K562 (cell line): ENCODE data around the gene NEMP2. TPM values are rescaled to one million over a fixed set of nuclear protein-coding genes. Genes with fewer than 3 reads are reported as not detected.

Experiments used
- ARID3B ChIP-seq: fragments of 250-450 bp; sonication (Bioruptor Pico); IDR thresholded peaks from 2 replicates; pipeline ENCODE4 v1.4.0; 2020; ENCODE audit warnings: borderline replicate concordance
- BACH1 ChIP-seq: fragments of 200-800 bp; sonication (Bioruptor generic); IDR thresholded peaks from 2 replicates; pipeline ENCODE4 v1.6.1; 2016; ENCODE audit warnings: missing genetic modification characterization, missing compliant biosample characterization
- BCOR ChIP-seq: fragments of 450-650 bp; IDR thresholded peaks from 2 replicates; pipeline ENCODE4 v1.6.1; 2016
- C11orf30 ChIP-seq: fragments of 450-650 bp; IDR thresholded peaks from 2 replicates; pipeline ENCODE4 v1.6.1; 2016; ENCODE audit warnings: low read depth, mild to moderate bottlenecking
- CBFA2T2 ChIP-seq: fragments of 450-650 bp; conservative IDR thresholded peaks from 2 replicates; pipeline ENCODE4 v1.6.1; 2017; ENCODE audit warnings: mild to moderate bottlenecking
- CREB1 ChIP-seq, 2 experiments: sonication (generic) in 1 of 2; formaldehyde crosslinking in 1 of 2; IDR thresholded peaks; 2 replicates each; pipeline versions ENCODE4 v1.6.1 to v1.8.0; 2012 to 2022; ENCODE audit warnings: inconsistent platforms in 1 of 2, mild to moderate bottlenecking in 1 of 2, missing genetic modification reagents in 1 of 2, moderate library complexity in 1 of 2
- CREM ChIP-seq: IDR thresholded peaks from 2 replicates; pipeline ENCODE4 v1.6.1; 2014; ENCODE audit warnings: antibody characterized with exemption, low read depth
- CUX1 ChIP-seq: fragments of 200-800 bp; sonication (Bioruptor generic); IDR thresholded peaks from 2 replicates; pipeline ENCODE4 v1.6.1; 2016; ENCODE audit warnings: missing genetic modification characterization, missing compliant biosample characterization
- FOS ChIP-seq: IDR thresholded peaks from 3 replicates; pipeline ENCODE4 v1.6.1; 2011; ENCODE audit not compliant: insufficient read length; ENCODE audit errors: extremely low read depth
- MAFK ChIP-seq: IDR thresholded peaks from 2 replicates; pipeline ENCODE4 v1.6.1; 2011; ENCODE audit warnings: low read length, improper control_type of control experiment
- MCM7 ChIP-seq, 2 experiments: fragments of 450-650 bp; IDR thresholded peaks; 2 replicates each; pipeline ENCODE4 v1.6.1; 2016 to 2018
- MYNN ChIP-seq, 2 experiments: sonication (generic); formaldehyde crosslinking in 1 of 2; IDR thresholded peaks; 2 replicates each; pipeline versions ENCODE4 v1.5.0 to v1.6.1; 2016 to 2020; ENCODE audit warnings: antibody characterized with exemption in 1 of 2, missing genetic modification reagents in 1 of 2
- NCOA1 ChIP-seq: fragments of 450-650 bp; IDR thresholded peaks from 2 replicates; pipeline ENCODE4 v1.6.1; 2016; ENCODE audit warnings: low read depth
- SP2 ChIP-seq: IDR thresholded peaks from 2 replicates; pipeline ENCODE4 v1.6.1; 2011; ENCODE audit warnings: mild to moderate bottlenecking, low read depth, low read length, moderate library complexity; ENCODE audit not compliant: poor library complexity, severe bottlenecking; ENCODE audit errors: extremely low read depth
- SRSF3 ChIP-seq: fragments of 200-400 bp; formaldehyde crosslinking; IDR thresholded peaks from 2 replicates; pipeline ENCODE4 v1.6.1; 2016; ENCODE audit warnings: mild to moderate bottlenecking, low read length, moderate library complexity; ENCODE audit not compliant: insufficient read depth
- TAF15 ChIP-seq: fragments of 200-400 bp; formaldehyde crosslinking; IDR thresholded peaks from 2 replicates; pipeline ENCODE4 v1.6.1; 2017; ENCODE audit warnings: mild to moderate bottlenecking, low read depth, low read length, moderate library complexity
- ZBED1 ChIP-seq: IDR thresholded peaks from 2 replicates; pipeline ENCODE4 v1.6.1; 2014
- ZFP91 ChIP-seq: sonication (generic); formaldehyde crosslinking; IDR thresholded peaks from 2 replicates; pipeline ENCODE4 v1.8.0; 2022; ENCODE audit warnings: mild to moderate bottlenecking, missing genetic modification reagents
- ZNF224 ChIP-seq: sonication (generic); formaldehyde crosslinking; IDR thresholded peaks from 2 replicates; pipeline ENCODE4 v1.8.0; 2022; ENCODE audit warnings: mild to moderate bottlenecking, missing genetic modification reagents
- ZNF431 ChIP-seq: sonication (generic); formaldehyde crosslinking; IDR thresholded peaks from 2 replicates; pipeline ENCODE4 v1.8.0; 2022; ENCODE audit warnings: mild to moderate bottlenecking, missing genetic modification reagents
- polyA plus RNA-seq, 8 experiments: library from polyadenylated mRNA; depleted of rRNA in 4 of 8; stranded (reverse) in 5 of 8; unstranded in 3 of 8; fragments of >200 nt; fragmentation: Nextera tagmentation in 2 of 8; fragmentation: Illumina TruSeq in 1 of 8; extraction: Ambion mirVana in 2 of 8; extraction: Trizol in 1 of 8; gene quantifications; 2 replicates each; pipeline versions ENCODE4 v1.2.1 to v1.2.3, GENCODE V29; 2011 to 2014; ENCODE audit warnings: inconsistent platforms in 1 of 8, missing spikeins in 1 of 8
- total RNA-seq, 7 experiments: library from RNA; depleted of rRNA in 6 of 7; stranded (reverse); fragments of >200 nt in 6 of 7; fragmentation: Illumina TruSeq in 2 of 7; extraction: Trizol in 2 of 7; gene quantifications; 2 replicates each; pipeline versions ENCODE4 v1.2.1 to v1.2.3, GENCODE V29; 2011 to 2021; ENCODE audit warnings: low replicate concordance in 1 of 7
- TF ChIP-seq, protein P1 (sequence below): fragments of 450-650 bp; IDR thresholded peaks from 2 replicates; pipeline ENCODE4 v1.6.1; 2017; ENCODE audit warnings: mild to moderate bottlenecking, moderate library complexity

NEMP2 gene
- total and polyA plus RNA-seq, 9 of the 15 experiments (the other 6 are each of a cell fraction or from before 2014, with no cell fraction given), result 0.32 to 3.0 (median 1.7) TPM

GRCh38 chr2:190459881-190460280 lies 74.6 kb downstream of the NEMP2 start (continued):
- TF ChIP-seq ZNF431 (no peak), NCOA1 (no peak), CBFA2T2 (peak; percentile 80), CREB1 (IDR thresholded peaks at IDR 0.05) (peak; percentile 22; the same call in 1 of the 2 replicates), CREB1 (CRISPR knock-in tag; IDR thresholded peaks at IDR 0.05) (no peak), FOS (no peak), MCM7 (IDR thresholded peaks at IDR 0.05) (no peak), C11orf30 (no peak), SP2 (no peak), CREM (peak; percentile 85), ZFP91 (CRISPR knock-in tag) (no peak), BACH1 (tag) (no peak), BCOR (no peak), CUX1 (CRISPR knock-in tag) (no peak), MAFK (no peak), ARID3B (CRISPR knock-in tag) (no peak), ZBED1 (no peak), MYNN (IDR thresholded peaks at IDR 0.05) (0 out of 2 replicates have a peak, but pooled peaks have one; percentile 16), MYNN (CRISPR knock-in tag; IDR thresholded peaks at IDR 0.05) (no peak), TAF15 (no peak), ZNF224 (CRISPR knock-in tag) (no peak), SRSF3 (no peak)
- TF ChIP-seq, protein P1, sequence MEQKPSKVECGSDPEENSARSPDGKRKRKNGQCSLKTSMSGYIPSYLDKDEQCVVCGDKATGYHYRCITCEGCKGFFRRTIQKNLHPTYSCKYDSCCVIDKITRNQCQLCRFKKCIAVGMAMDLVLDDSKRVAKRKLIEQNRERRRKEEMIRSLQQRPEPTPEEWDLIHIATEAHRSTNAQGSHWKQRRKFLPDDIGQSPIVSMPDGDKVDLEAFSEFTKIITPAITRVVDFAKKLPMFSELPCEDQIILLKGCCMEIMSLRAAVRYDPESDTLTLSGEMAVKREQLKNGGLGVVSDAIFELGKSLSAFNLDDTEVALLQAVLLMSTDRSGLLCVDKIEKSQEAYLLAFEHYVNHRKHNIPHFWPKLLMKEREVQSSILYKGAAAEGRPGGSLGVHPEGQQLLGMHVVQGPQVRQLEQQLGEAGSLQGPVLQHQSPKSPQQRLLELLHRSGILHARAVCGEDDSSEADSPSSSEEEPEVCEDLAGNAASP, result no peak
